ENCODE measurements around the gene PCK1. TPM values are rescaled to one million over a fixed set of nuclear protein-coding genes. Genes with fewer than 3 reads are reported as not detected.

Gene PCK1
- total and polyA plus RNA-seq, 2 of the 13 experiments (the other 11 are each of a cell fraction or from before 2014, with no cell fraction given) = 6.5 to 12.6 TPM

GRCh38 chr20:57568088-57568896 is 7.4 kb downstream of the PCK1 start (continued):
- TF ChIP-seq, protein P1, sequence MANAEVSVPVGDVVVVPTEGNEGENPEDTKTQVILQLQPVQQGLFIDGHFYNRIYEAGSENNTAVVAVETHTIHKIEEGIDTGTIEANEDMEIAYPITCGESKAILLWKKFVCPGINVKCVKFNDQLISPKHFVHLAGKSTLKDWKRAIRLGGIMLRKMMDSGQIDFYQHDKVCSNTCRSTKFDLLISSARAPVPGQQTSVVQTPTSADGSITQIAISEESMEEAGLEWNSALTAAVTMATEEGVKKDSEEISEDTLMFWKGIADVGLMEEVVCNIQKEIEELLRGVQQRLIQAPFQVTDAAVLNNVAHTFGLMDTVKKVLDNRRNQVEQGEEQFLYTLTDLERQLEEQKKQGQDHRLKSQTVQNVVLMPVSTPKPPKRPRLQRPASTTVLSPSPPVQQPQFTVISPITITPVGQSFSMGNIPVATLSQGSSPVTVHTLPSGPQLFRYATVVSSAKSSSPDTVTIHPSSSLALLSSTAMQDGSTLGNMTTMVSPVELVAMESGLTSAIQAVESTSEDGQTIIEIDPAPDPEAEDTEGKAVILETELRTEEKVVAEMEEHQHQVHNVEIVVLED (CRISPR knock-in tag; IDR thresholded peaks at IDR 0.05; ENCODE audit: borderline replicate concordance) = no peak; the same call in 1 of the 2 replicates
- TF ChIP-seq ZIK1 (CRISPR knock-in tag; IDR thresholded peaks at IDR 0.05; ENCODE audit: borderline replicate concordance, low read depth) (peak; percentile 41; the same call in 1 of the 2 replicates), HNF4G (IDR thresholded peaks at IDR 0.05; ENCODE audit: borderline replicate concordance, low read depth, low read length) (0 out of 2 replicates have a peak, but pooled peaks have one; percentile 47), HNF4G (CRISPR knock-in tag; IDR thresholded peaks at IDR 0.05; ENCODE audit: borderline replicate concordance, low read depth) (peak; percentile 62; the same call in 1 of the 2 replicates), SAP130 (CRISPR knock-in tag; IDR thresholded peaks at IDR 0.05; ENCODE audit: low read depth) (peak; percentile 70), SIN3B (IDR thresholded peaks at IDR 0.05; ENCODE audit: low read length) (no peak), SOX5 (CRISPR knock-in tag; IDR thresholded peaks at IDR 0.05; ENCODE audit: borderline replicate concordance) (peak; percentile 74), PHF5A (CRISPR knock-in tag; IDR thresholded peaks at IDR 0.05; ENCODE audit: low read depth, unreplicated experiment) (peak; percentile 16), ZNF281 (CRISPR knock-in tag; IDR thresholded peaks at IDR 0.05; ENCODE audit: borderline replicate concordance) (no peak), KLF6 (CRISPR knock-in tag; IDR thresholded peaks at IDR 0.05) (0 out of 2 replicates have a peak, but pooled peaks have one; percentile 13), YEATS2 (CRISPR knock-in tag; IDR thresholded peaks at IDR 0.05; ENCODE audit: borderline replicate concordance) (no peak), ZNF33B (CRISPR knock-in tag; IDR thresholded peaks at IDR 0.05) (no peak), POLR2AphosphoS5 (IDR thresholded peaks at IDR 0.05; ENCODE audit: low read depth, low read length) (peak; percentile 64; the same call in 1 of the 2 replicates), CEBPG (CRISPR knock-in tag; IDR thresholded peaks at IDR 0.05) (no peak; the same call in 1 of the 2 replicates), NCOA1 (CRISPR knock-in tag; IDR thresholded peaks at IDR 0.05) (0 out of 2 replicates have a peak, but pooled peaks have one; percentile 44), AHDC1 (CRISPR knock-in tag; IDR thresholded peaks at IDR 0.05; ENCODE audit: borderline replicate concordance) (peak; percentile 81; the same call in 1 of the 2 replicates), LCORL (IDR thresholded peaks at IDR 0.05) (no peak), LCORL (CRISPR knock-in tag; IDR thresholded peaks at IDR 0.05) (peak; percentile 85), HNF4A (CRISPR knock-in tag; IDR thresholded peaks at IDR 0.05) (peak; percentile 65), NFKB2 (CRISPR knock-in tag; IDR thresholded peaks at IDR 0.05; ENCODE audit: borderline replicate concordance) (peak; percentile 22; the same call in 1 of the 2 replicates)
